Osteocyte (in vitro differentiated cells): ENCODE results near the gene APC2. TPM values are rescaled to one million over a fixed set of nuclear protein-coding genes. Genes with fewer than 3 reads are reported as not detected.

Experiments used
- DNase-seq: peaks from one replicate; pipeline ENCODE4 v3.0.0; 2021; ENCODE audit warnings: mixed read lengths; ENCODE audit not compliant: unreplicated experiment; ENCODE audit errors: extremely low spot score
- H3K27ac Mint-ChIP-seq: one replicate; pipeline ENCODE4 v1.8.0; 2021; ENCODE audit warnings: mild to moderate bottlenecking, mixed read lengths; ENCODE audit not compliant: unreplicated experiment
- H3K27me3 Mint-ChIP-seq: one replicate; pipeline ENCODE4 v1.8.0; 2021; ENCODE audit warnings: mixed read lengths; ENCODE audit not compliant: unreplicated experiment
- H3K36me3 Mint-ChIP-seq: one replicate; pipeline ENCODE4 v1.8.0; 2021; ENCODE audit warnings: mixed read lengths; ENCODE audit not compliant: unreplicated experiment
- H3K4me1 Mint-ChIP-seq: one replicate; pipeline ENCODE4 v1.8.0; 2021; ENCODE audit warnings: mixed read lengths; ENCODE audit not compliant: unreplicated experiment
- H3K4me3 Mint-ChIP-seq: one replicate; pipeline ENCODE4 v1.8.0; 2021; ENCODE audit warnings: mild to moderate bottlenecking, moderate library complexity, mixed read lengths; ENCODE audit not compliant: unreplicated experiment
- H3K9me3 Mint-ChIP-seq: one replicate; pipeline ENCODE4 v1.8.0; 2021; ENCODE audit warnings: mixed read lengths; ENCODE audit not compliant: unreplicated experiment
- total RNA-seq: library from RNA; stranded (reverse); gene quantifications from 2 replicates; pipeline ENCODE4 v1.2.1, GENCODE V29; 2021
- TF ChIP-seq, protein P1 (sequence below): fragments of 200-600 bp; sonication (generic); IDR thresholded peaks from 2 replicates; pipeline ENCODE4 v1.5.0; 2021; ENCODE audit warnings: antibody characterized with exemption, mild to moderate bottlenecking, moderate library complexity

APC2 gene
- total RNA-seq, 1 donor from 2014 or later: 1.2 TPM

DNA sequence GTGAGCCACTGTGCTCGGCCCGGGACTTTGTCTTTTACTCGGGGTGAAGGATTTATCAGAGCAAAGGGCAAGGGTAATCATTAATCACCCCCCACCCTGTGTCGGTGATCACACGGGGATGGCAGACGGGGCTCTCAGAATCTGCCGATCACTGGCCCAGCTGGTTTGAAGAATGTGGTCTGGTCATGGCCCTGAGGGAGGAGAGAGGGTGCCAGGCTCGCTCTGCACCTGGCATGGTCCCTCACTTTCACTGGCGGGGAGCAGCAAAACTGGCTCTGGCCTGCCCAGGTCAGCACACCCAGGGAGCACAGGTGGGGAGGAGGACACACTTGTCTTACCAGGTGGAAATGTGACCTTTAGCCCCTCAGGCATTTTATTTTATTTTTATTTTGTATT, 51.3 kb downstream of the APC2 start:
- H3K4me1 Mint-ChIP-seq: peaks cover 2% of the 10 kb centered on the region
- TF ChIP-seq, protein P1, sequence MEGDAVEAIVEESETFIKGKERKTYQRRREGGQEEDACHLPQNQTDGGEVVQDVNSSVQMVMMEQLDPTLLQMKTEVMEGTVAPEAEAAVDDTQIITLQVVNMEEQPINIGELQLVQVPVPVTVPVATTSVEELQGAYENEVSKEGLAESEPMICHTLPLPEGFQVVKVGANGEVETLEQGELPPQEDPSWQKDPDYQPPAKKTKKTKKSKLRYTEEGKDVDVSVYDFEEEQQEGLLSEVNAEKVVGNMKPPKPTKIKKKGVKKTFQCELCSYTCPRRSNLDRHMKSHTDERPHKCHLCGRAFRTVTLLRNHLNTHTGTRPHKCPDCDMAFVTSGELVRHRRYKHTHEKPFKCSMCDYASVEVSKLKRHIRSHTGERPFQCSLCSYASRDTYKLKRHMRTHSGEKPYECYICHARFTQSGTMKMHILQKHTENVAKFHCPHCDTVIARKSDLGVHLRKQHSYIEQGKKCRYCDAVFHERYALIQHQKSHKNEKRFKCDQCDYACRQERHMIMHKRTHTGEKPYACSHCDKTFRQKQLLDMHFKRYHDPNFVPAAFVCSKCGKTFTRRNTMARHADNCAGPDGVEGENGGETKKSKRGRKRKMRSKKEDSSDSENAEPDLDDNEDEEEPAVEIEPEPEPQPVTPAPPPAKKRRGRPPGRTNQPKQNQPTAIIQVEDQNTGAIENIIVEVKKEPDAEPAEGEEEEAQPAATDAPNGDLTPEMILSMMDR: no peak
- H3K4me3 Mint-ChIP-seq: no peak overlapping the region
- H3K27ac Mint-ChIP-seq: no peak overlapping the region
- H3K27me3 Mint-ChIP-seq: peaks cover 3% of the 10 kb centered on the region
- no peak for DNase-seq
- no peaks in the 10 kb centered on the region for H3K9me3 Mint-ChIP-seq
- H3K36me3 Mint-ChIP-seq: no peaks in the 10 kb centered on the region

DNA sequence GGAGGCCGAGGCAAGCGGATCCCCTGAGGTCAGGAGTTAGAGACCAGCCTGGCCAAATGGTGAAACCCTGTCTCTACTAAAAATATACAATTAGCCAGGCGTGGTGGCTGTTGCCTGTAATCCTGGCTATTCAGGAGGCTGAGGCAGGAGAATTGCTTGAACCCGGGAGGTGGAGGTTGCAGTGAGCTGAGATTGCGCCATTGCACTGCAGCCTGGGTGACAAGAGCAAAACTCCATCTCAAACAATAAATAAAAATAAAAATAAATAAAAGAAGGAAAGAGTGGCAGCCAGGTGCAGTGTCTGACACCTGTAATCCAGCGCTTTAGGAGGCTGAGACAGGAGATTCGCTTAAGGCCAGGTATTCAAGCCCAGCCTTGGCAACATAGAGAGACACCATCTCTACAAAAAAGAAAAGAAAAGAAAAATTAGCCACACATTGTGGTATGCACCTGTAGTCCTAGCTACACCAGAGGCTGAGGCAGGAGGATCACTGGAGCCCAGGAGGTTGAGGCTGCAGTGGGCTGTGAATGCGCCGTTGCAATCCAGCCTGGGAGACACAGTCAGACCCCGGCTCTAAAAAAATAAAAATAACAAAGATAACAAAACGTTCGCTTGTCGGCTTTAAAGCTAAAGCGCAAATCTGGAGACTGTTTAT, 52.6 kb downstream of the APC2 start:
- H3K36me3 Mint-ChIP-seq: no peaks in the 10 kb centered on the region
- no peak overlapping the region for H3K27ac Mint-ChIP-seq
- no peaks in the 10 kb centered on the region for H3K9me3 Mint-ChIP-seq
- no peak overlapping the region for H3K4me3 Mint-ChIP-seq
- peaks cover 3% of the 10 kb centered on the region for H3K27me3 Mint-ChIP-seq
- TF ChIP-seq, protein P1: no peak
- DNase-seq: no peak
- H3K4me1 Mint-ChIP-seq: peaks cover 3% of the 10 kb centered on the region

DNA sequence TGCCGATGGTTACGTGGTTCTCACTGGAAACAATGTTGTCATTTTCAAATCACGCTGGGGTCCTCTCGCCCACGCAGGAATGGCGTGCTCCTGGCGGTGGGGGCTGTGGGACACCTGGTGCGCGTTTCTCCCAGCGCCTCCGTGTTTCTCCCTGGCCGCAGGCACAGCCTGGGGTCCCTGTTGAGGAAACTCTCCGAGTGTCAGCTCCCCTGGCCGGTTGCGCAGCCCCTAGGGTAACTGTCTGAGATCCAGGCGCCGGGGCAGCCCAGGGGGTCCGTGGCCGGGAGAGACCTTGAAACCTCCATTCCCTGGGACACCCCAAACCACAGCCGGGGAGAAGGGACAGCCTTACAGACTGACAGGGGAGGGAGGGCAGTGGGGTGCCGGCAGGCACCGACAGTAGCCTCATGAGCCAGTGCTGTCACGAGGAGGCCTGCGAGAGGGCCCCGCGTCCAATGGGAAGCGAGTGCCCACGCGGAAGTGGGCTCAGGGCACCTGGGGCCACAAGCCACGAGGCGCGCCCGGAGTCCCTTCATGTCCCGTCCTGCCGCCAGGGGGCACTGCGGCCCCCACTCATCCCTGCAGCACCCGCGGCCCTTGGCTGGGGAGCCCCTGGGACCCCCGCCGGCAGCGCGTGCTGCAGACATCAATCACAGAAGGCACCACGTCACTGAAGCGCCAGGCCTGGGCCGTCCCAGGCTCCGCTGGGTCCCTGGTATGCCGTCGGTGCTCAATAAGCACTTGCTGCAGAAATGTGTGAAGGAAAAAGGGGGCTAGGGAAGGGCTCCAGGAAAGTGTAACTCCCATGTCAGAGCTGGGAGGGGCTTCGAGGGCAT, 53.4 kb downstream of the APC2 start:
- peaks cover 3% of the 10 kb centered on the region for H3K27me3 Mint-ChIP-seq
- H3K9me3 Mint-ChIP-seq: no peaks in the 10 kb centered on the region
- TF ChIP-seq, protein P1: peak; percentile 81
- no peaks in the 10 kb centered on the region for H3K36me3 Mint-ChIP-seq
- H3K4me1 Mint-ChIP-seq: peaks cover 6% of the 10 kb centered on the region
- H3K27ac Mint-ChIP-seq: no peak overlapping the region
- peak; percentile 88 for DNase-seq
- H3K4me3 Mint-ChIP-seq: no peak overlapping the region

DNA sequence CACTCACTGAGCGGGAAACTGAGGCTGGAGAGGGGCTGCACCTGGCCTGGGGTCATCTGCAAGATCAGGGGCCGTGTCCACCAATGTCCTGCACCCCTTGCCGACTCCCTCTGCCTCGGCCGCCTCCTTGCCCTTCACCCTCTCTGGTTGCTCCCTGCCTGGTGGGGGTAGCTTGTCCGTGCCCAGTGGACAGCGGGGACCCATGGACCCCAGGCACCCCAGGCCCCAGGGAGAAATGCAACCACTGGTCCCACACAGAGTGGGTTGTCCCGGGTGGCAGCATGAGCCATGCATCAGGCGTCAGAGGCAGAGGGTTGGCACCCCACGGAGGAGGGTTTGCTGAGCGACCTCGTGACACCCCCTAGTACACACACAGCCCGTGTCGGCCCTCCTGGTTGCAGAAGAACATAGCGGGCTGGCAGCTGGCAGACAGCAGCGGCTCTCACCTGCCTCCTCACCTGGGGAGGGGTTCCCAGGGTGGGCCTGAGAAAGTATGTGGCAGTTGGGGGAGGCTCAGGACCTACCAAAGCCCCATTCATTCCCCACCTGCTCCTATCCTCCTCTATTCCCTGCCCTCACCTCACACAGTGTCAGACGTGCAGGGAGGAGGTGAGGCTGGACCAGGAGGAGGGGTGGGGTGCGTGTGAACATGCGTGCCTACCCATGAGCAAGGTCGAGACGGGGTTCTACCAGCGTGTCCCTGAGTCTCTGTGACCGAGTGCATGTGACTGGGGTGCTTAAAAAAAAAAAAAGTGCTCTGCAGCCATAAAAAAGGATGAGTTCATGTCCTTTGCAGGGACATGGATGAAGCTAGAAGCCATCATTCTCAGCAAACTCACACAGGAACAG, 54.2 kb downstream of the APC2 start:
- no peak overlapping the region for H3K4me3 Mint-ChIP-seq
- peaks cover 3% of the 10 kb centered on the region for H3K27me3 Mint-ChIP-seq
- no peak overlapping the region for H3K27ac Mint-ChIP-seq
- H3K9me3 Mint-ChIP-seq: no peaks in the 10 kb centered on the region
- H3K36me3 Mint-ChIP-seq: no peaks in the 10 kb centered on the region
- H3K4me1 Mint-ChIP-seq: peaks cover 9% of the 10 kb centered on the region
- DNase-seq: no peak
- TF ChIP-seq, protein P1: no peak
